Liver (tissue), 9 donors: ENCODE results near the gene USP6NL. TPM values are rescaled to one million over a fixed set of nuclear protein-coding genes. Genes with fewer than 3 reads are reported as not detected.

ENCODE experiments used
- DNase-seq: peaks from one replicate; pipeline ENCODE4 v3.0.0-alpha.2; 2017; ENCODE audit warnings: low spot score
- H3K27ac ChIP-seq, 2 donors: one replicate each; pipeline ENCODE4 v1.7.0; 2013; ENCODE audit warnings: inconsistent platforms in 2 of 2, low read length in 2 of 2, control low read depth in 1 of 2, low read depth in 1 of 2, mild to moderate bottlenecking in 1 of 2
- H3K27me3 ChIP-seq, 4 donors: one replicate each; pipeline versions ENCODE4 v1.6.1 to v1.7.0; 2013; ENCODE audit warnings: low read length in 3 of 4, inconsistent platforms in 1 of 4, mild to moderate bottlenecking in 1 of 4, moderate library complexity in 1 of 4; ENCODE audit not compliant: control insufficient read depth in 4 of 4, insufficient read depth in 4 of 4
- H3K36me3 ChIP-seq, 4 donors: one replicate each; pipeline versions ENCODE4 v1.6.1 to v1.7.0; 2013; ENCODE audit warnings: low read length in 3 of 4, mild to moderate bottlenecking in 3 of 4, low read depth in 1 of 4, moderate library complexity in 1 of 4; ENCODE audit not compliant: control insufficient read depth in 4 of 4, insufficient read depth in 3 of 4
- H3K4me1 ChIP-seq, 4 donors: one replicate each; pipeline versions ENCODE4 v1.6.1 to v1.7.0; 2013; ENCODE audit warnings: low read length in 3 of 4, mild to moderate bottlenecking in 3 of 4, moderate library complexity in 1 of 4; ENCODE audit not compliant: control insufficient read depth in 4 of 4, insufficient read depth in 4 of 4
- H3K4me3 ChIP-seq, 3 donors: one replicate each; pipeline versions ENCODE4 v1.6.1 to v1.7.0; 2013; ENCODE audit warnings: low read length in 3 of 3, control low read depth in 1 of 3, low read depth in 1 of 3, mild to moderate bottlenecking in 1 of 3
- H3K9ac ChIP-seq, 2 donors: one replicate each; pipeline ENCODE4 v1.7.0; 2013; ENCODE audit warnings: low read length in 2 of 2, mild to moderate bottlenecking in 2 of 2, moderate library complexity in 2 of 2, control low read depth in 1 of 2, low read depth in 1 of 2
- H3K9me3 ChIP-seq, 4 donors: one replicate each; pipeline versions ENCODE4 v1.6.1 to v1.7.0; 2013; ENCODE audit warnings: low read length in 3 of 4; ENCODE audit not compliant: control insufficient read depth in 4 of 4
- EGR1 ChIP-seq, 2 donors: IDR thresholded peaks; 2 replicates each; pipeline ENCODE4 v1.6.1; 2016 to 2018; ENCODE audit warnings: antibody characterized with exemption in 2 of 2, low read depth in 2 of 2
- FOXA1 ChIP-seq: IDR thresholded peaks from 2 replicates; pipeline ENCODE4 v1.6.1; 2016; ENCODE audit warnings: antibody characterized with exemption
- FOXA2 ChIP-seq: IDR thresholded peaks from 2 replicates; pipeline ENCODE4 v1.6.1; 2016; ENCODE audit warnings: antibody characterized with exemption
- GABPA ChIP-seq, 2 donors: IDR thresholded peaks in 1 of 2; conservative IDR thresholded peaks in 1 of 2; 2 replicates each; pipeline ENCODE4 v1.6.1; 2016; ENCODE audit warnings: antibody characterized with exemption in 2 of 2, mild to moderate bottlenecking in 1 of 2, moderate library complexity in 1 of 2
- HNF4A ChIP-seq, 2 donors: conservative IDR thresholded peaks; 2 replicates each; pipeline ENCODE4 v1.6.1; 2016; ENCODE audit warnings: antibody characterized with exemption in 2 of 2, mild to moderate bottlenecking in 2 of 2
- HNF4G ChIP-seq: IDR thresholded peaks from 2 replicates; pipeline ENCODE4 v1.6.1; 2016; ENCODE audit warnings: antibody characterized with exemption
- JUND ChIP-seq, 2 donors: IDR thresholded peaks; 2 replicates each; pipeline ENCODE4 v1.6.1; 2016; ENCODE audit warnings: antibody characterized with exemption in 2 of 2
- NR2F2 ChIP-seq: IDR thresholded peaks from 2 replicates; pipeline ENCODE4 v1.6.1; 2016; ENCODE audit warnings: antibody characterized with exemption
- RAD21 ChIP-seq, 2 donors: IDR thresholded peaks; 2 replicates each; pipeline ENCODE4 v1.6.1; 2016; ENCODE audit warnings: antibody characterized with exemption in 2 of 2, mild to moderate bottlenecking in 2 of 2
- RXRA ChIP-seq, 2 donors: IDR thresholded peaks; 2 replicates each; pipeline ENCODE4 v1.6.1; 2017 to 2018; ENCODE audit warnings: antibody characterized with exemption in 2 of 2, mild to moderate bottlenecking in 1 of 2
- SP1 ChIP-seq: IDR thresholded peaks from 2 replicates; pipeline ENCODE4 v1.6.1; 2018; ENCODE audit warnings: antibody characterized with exemption, mild to moderate bottlenecking
- TAF1 ChIP-seq: conservative IDR thresholded peaks from 2 replicates; pipeline ENCODE4 v1.6.1; 2016; ENCODE audit warnings: antibody characterized with exemption, mild to moderate bottlenecking
- YY1 ChIP-seq: IDR thresholded peaks from 2 replicates; pipeline ENCODE4 v1.6.1; 2016; ENCODE audit warnings: antibody characterized with exemption, mild to moderate bottlenecking
- WGBS: extraction: QIAGEN DNeasy Blood & Tissue Kit; methylation state at CpG from one replicate; pipeline ENCODE4 v1.1.7; 2013; 5-methylcytosine and 5-hydroxymethylcytosine counted together
- polyA plus RNA-seq, 2 donors: library from polyadenylated mRNA; stranded (reverse) in 1 of 2; unstranded in 1 of 2; fragments of 200-250 nt in 1 of 2; fragments of >200 nt in 1 of 2; fragmentation: Nextera tagmentation in 1 of 2; extraction: Ambion mirVana in 1 of 2; gene quantifications; one replicate each; pipeline versions ENCODE4 v1.2.1 to v1.2.3, GENCODE V29; 2013 to 2015
- total RNA-seq, 2 donors: library from RNA; depleted of rRNA; stranded (reverse); fragments of >200 nt; gene quantifications; one replicate each; pipeline ENCODE4 v1.2.3, GENCODE V29; 2014
- TF ChIP-seq, protein P1 (sequence below): fragments of 150-350 bp; IDR thresholded peaks from 2 replicates; pipeline ENCODE4 v1.5.1; 2017; ENCODE audit warnings: improper control_type of control experiment, low read depth, low read length; ENCODE audit not compliant: missing input control
- TF ChIP-seq, protein P2 (sequence below): IDR thresholded peaks from 2 replicates; pipeline ENCODE4 v1.6.1; 2016; ENCODE audit warnings: antibody characterized with exemption
- TF ChIP-seq, protein P3 (sequence below): IDR thresholded peaks from 2 replicates; pipeline ENCODE4 v1.6.1; 2016; ENCODE audit warnings: antibody characterized with exemption
- TF ChIP-seq, protein P4 (sequence below): IDR thresholded peaks from 2 replicates; pipeline ENCODE4 v1.6.1; 2016; ENCODE audit warnings: antibody characterized with exemption, mild to moderate bottlenecking
- TF ChIP-seq, protein P5 (sequence below): IDR thresholded peaks from 2 replicates; pipeline ENCODE4 v1.6.1; 2016; ENCODE audit warnings: antibody characterized with exemption
- donor health status: healthy.
- donor health status: healthy.
- donor health status: healthy.
- donor health status: healthy.
- donor health status: healthy.

Gene USP6NL
- total and polyA plus RNA-seq, 4 donors: 3.8 to 15.0 (median 10.2) TPM

DNA sequence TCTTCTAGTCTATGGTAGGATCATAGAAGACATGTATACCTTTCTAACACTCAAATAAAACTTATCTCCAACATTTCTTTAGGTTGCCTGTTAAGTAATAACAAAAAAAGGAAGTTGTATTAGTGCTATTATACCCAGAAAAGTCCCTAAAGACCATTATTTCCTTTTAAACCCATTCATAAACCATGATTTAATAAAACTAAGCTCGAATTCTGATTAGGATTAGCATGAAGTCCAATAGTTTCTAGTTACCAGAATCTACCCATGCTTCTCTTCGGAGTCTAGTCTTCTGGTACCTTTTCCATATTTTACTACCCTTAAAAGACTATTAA is 62.7 kb downstream of the USP6NL start:
- DNase-seq: no peak
- H3K9ac ChIP-seq: no peak overlapping the region
- H3K9me3 ChIP-seq: no peaks in the 10 kb centered on the region
- TF ChIP-seq, protein P1, sequence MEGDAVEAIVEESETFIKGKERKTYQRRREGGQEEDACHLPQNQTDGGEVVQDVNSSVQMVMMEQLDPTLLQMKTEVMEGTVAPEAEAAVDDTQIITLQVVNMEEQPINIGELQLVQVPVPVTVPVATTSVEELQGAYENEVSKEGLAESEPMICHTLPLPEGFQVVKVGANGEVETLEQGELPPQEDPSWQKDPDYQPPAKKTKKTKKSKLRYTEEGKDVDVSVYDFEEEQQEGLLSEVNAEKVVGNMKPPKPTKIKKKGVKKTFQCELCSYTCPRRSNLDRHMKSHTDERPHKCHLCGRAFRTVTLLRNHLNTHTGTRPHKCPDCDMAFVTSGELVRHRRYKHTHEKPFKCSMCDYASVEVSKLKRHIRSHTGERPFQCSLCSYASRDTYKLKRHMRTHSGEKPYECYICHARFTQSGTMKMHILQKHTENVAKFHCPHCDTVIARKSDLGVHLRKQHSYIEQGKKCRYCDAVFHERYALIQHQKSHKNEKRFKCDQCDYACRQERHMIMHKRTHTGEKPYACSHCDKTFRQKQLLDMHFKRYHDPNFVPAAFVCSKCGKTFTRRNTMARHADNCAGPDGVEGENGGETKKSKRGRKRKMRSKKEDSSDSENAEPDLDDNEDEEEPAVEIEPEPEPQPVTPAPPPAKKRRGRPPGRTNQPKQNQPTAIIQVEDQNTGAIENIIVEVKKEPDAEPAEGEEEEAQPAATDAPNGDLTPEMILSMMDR: no peak
- no peak for TF ChIP-seq NR2F2
- TF ChIP-seq TAF1: no peak
- TF ChIP-seq YY1: no peak
- no peak for TF ChIP-seq RAD21 (IDR thresholded peaks at IDR 0.05)
- no peak for TF ChIP-seq GABPA (IDR thresholded peaks at IDR 0.05 in 1 of 2, conservative IDR thresholded peaks at IDR 0.05 in 1 of 2)
- TF ChIP-seq, protein P2, sequence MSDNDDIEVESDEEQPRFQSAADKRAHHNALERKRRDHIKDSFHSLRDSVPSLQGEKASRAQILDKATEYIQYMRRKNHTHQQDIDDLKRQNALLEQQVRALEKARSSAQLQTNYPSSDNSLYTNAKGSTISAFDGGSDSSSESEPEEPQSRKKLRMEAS: no peak
- TF ChIP-seq RXRA (IDR thresholded peaks at IDR 0.05): no peak
- TF ChIP-seq, protein P3, sequence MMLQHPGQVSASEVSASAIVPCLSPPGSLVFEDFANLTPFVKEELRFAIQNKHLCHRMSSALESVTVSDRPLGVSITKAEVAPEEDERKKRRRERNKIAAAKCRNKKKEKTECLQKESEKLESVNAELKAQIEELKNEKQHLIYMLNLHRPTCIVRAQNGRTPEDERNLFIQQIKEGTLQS: no peak
- TF ChIP-seq SP1: no peak
- no peak for TF ChIP-seq HNF4G
- TF ChIP-seq, protein P4, sequence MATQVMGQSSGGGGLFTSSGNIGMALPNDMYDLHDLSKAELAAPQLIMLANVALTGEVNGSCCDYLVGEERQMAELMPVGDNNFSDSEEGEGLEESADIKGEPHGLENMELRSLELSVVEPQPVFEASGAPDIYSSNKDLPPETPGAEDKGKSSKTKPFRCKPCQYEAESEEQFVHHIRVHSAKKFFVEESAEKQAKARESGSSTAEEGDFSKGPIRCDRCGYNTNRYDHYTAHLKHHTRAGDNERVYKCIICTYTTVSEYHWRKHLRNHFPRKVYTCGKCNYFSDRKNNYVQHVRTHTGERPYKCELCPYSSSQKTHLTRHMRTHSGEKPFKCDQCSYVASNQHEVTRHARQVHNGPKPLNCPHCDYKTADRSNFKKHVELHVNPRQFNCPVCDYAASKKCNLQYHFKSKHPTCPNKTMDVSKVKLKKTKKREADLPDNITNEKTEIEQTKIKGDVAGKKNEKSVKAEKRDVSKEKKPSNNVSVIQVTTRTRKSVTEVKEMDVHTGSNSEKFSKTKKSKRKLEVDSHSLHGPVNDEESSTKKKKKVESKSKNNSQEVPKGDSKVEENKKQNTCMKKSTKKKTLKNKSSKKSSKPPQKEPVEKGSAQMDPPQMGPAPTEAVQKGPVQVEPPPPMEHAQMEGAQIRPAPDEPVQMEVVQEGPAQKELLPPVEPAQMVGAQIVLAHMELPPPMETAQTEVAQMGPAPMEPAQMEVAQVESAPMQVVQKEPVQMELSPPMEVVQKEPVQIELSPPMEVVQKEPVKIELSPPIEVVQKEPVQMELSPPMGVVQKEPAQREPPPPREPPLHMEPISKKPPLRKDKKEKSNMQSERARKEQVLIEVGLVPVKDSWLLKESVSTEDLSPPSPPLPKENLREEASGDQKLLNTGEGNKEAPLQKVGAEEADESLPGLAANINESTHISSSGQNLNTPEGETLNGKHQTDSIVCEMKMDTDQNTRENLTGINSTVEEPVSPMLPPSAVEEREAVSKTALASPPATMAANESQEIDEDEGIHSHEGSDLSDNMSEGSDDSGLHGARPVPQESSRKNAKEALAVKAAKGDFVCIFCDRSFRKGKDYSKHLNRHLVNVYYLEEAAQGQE: no peak
- TF ChIP-seq FOXA1: no peak
- TF ChIP-seq FOXA2: no peak
- no peak for TF ChIP-seq HNF4A (conservative IDR thresholded peaks at IDR 0.05)
- no peak for TF ChIP-seq EGR1 (IDR thresholded peaks at IDR 0.05; ENCODE audit: low read depth in 2 of 2)
- no peak for TF ChIP-seq JUND (IDR thresholded peaks at IDR 0.05)
- TF ChIP-seq, protein P5, sequence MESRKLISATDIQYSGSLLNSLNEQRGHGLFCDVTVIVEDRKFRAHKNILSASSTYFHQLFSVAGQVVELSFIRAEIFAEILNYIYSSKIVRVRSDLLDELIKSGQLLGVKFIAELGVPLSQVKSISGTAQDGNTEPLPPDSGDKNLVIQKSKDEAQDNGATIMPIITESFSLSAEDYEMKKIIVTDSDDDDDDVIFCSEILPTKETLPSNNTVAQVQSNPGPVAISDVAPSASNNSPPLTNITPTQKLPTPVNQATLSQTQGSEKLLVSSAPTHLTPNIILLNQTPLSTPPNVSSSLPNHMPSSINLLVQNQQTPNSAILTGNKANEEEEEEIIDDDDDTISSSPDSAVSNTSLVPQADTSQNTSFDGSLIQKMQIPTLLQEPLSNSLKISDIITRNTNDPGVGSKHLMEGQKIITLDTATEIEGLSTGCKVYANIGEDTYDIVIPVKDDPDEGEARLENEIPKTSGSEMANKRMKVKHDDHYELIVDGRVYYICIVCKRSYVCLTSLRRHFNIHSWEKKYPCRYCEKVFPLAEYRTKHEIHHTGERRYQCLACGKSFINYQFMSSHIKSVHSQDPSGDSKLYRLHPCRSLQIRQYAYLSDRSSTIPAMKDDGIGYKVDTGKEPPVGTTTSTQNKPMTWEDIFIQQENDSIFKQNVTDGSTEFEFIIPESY: no peak
- WGBS: 91% methylated on average over 2 of the region's 2 CpGs
- peaks cover 0 to 2% (median 0%) of the 10 kb centered on the region in 4 donors for H3K36me3 ChIP-seq
- no peaks in the 10 kb centered on the region for H3K27me3 ChIP-seq
- H3K4me3 ChIP-seq: no peak overlapping the region
- H3K27ac ChIP-seq: no peak overlapping the region
- peaks cover 0 to 8% (median 1%) of the 10 kb centered on the region in 4 donors for H3K4me1 ChIP-seq
